GM21360 (cell line): ENCODE results near the gene MGA.

Experiments used
- ATAC-seq: cut with Tn5 transposase; IDR thresholded peaks from one replicate; pipeline ENCODE4 v1.9.1; 2021; ENCODE audit warnings: mild to moderate bottlenecking, moderate library complexity; ENCODE audit not compliant: unreplicated experiment

Gene MGA

GRCh38 chr15:41660235-41661077 lies at the start of gene MGA:
TSS of gene MGA (plus strand) at chr15:41660405.
- ATAC-seq = peak; percentile 72

GRCh38 chr15:41620536-41621199 lies 39.5 kb upstream of the MGA start:
- no peak for ATAC-seq

GRCh38 chr15:41621200-41622193 lies 38.7 kb upstream of the MGA start:
- ATAC-seq = peak; percentile 60

GRCh38 chr15:41622901-41623300 lies 37.3 kb upstream of the MGA start:
- ATAC-seq = no peak

- ATAC-seq = no peak
Measured at GRCh38 chr15:41627203-41627602, 33.0 kb upstream of the MGA start.

GRCh38 chr15:41629463-41629862 lies 30.7 kb upstream of the MGA start:
- ATAC-seq = no peak

- ATAC-seq = no peak
Measured at GRCh38 chr15:41629883-41630282, 30.3 kb upstream of the MGA start.

GRCh38 chr15:41630616-41631217 lies 29.5 kb upstream of the MGA start:
- no peak for ATAC-seq

GRCh38 chr15:41631880-41632470 lies 28.2 kb upstream of the MGA start:
- ATAC-seq = no peak

GRCh38 chr15:41633609-41634008 lies 26.6 kb upstream of the MGA start:
- ATAC-seq = no peak

- ATAC-seq = no peak
Measured at GRCh38 chr15:41634072-41634626, 26.1 kb upstream of the MGA start.

GRCh38 chr15:41637086-41637485 lies 23.1 kb upstream of the MGA start:
- no peak for ATAC-seq

GRCh38 chr15:41640985-41641384 lies 19.2 kb upstream of the MGA start:
- no peak for ATAC-seq

GRCh38 chr15:41647262-41647661 lies 12.9 kb upstream of the MGA start:
- ATAC-seq = no peak

- no peak for ATAC-seq
Measured at GRCh38 chr15:41648097-41648496, 12.1 kb upstream of the MGA start.

- no peak for ATAC-seq
Measured at GRCh38 chr15:41648770-41649169, 11.4 kb upstream of the MGA start.

GRCh38 chr15:41650806-41651205 lies 9.4 kb upstream of the MGA start:
- ATAC-seq = no peak

- ATAC-seq = no peak
Measured at GRCh38 chr15:41651373-41651772, 8.8 kb upstream of the MGA start.

- no peak for ATAC-seq
Measured at GRCh38 chr15:41653760-41654159, 6.4 kb upstream of the MGA start.

GRCh38 chr15:41655716-41656115 lies 4.5 kb upstream of the MGA start:
- no peak for ATAC-seq
